ENCODE data around the gene SRL. TPM values are rescaled to one million over a fixed set of nuclear protein-coding genes. Genes with fewer than 3 reads are reported as not detected.
"Not testable (repeated sequence)": the region's sequence is repeated elsewhere in the genome, so short reads cannot be mapped to it uniquely, and the experiment has no call there.

The SRL gene
- polyA plus RNA-seq, 10 donors = 325 to 712 (median 510) TPM

DNA sequence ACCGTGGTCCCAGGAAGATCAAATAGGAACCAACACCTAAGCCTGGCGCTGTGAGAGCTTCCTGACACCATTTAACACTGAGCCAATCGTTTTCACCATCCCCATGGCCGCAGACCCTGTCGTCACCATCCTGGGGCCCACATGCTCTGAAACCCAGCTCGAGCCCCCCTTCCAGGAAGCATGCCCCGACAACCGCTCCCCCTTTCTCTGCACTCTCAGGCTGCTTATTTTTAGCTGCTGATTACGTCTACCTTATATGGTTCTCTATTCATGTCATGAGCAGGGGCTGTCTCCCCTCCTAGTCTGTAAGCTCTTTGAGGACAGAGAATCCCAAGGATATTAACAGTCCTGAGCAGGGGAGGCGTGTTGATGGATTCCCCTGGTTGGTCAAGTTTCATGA lies 10.5 kb downstream of the SRL start:
- DNase-seq = no peak

DNA sequence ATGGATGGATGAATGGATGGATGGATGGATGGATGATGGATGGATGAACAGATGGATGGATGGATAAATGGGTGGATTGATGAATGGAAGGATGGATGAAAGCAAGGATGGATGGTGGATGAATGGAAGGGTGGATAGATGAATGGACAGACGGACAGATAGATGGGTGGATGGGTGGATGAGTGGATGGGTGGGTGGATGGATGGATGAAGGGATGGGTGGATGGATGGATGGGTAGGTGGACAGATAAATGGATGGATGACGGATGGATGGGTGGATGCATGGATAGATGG lies 14.9 kb downstream of the SRL start:
- DNase-seq = no peak

DNA sequence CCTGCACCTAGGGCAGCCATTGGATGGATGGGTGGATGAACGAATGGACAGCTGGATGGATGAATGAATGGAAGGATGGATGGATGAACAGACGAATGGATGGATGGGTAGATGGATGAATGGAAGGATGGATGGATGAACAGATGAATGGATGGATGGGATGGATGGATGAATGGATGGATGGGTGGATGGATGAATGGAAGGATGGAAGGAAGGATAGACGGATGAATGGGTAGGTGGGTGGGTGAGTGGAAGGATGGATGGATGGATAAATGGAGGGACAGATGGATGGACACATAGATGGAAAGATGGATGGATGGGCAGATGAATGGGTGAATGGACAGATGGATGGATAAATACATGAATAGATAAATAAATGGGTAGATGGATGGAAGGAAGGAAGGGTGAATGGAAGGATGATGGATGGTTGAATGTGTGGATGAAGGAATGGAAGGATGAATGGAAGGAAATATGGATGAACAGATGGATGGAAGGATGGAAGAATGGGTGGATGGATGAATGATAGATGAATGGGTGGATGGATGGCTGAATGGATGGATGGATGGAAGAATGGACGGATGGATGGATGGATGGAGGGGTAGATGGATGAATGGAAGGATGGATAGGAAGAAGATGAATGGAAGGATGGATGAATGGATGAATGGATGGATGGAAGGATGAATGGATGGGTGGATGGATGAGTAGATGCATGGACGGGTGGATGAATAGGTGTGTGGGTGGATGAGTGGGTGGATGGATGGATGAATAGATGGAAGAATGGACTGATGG lies 15.4 kb downstream of the SRL start:
- no peak for DNase-seq

DNA sequence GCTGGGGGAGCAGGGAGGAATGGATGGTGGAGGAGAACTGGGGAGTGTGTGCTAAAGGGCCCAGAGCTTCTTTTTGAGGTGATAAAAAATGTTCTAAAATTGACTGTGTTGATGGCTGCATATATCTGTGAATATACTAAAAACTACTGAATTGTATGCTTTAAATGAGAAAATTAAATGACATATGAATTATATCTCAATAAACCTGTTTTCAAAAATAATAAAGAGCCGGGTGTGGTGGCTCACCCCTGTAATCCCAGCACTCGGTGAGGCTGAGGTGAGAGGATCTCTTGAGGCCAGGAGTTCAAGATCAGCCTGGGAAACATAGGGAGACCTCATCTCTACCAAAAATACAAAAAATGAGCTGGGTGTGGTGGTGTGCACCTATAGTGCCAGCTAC lies 16.8 kb downstream of the SRL start:
- DNase-seq = no peak

DNA sequence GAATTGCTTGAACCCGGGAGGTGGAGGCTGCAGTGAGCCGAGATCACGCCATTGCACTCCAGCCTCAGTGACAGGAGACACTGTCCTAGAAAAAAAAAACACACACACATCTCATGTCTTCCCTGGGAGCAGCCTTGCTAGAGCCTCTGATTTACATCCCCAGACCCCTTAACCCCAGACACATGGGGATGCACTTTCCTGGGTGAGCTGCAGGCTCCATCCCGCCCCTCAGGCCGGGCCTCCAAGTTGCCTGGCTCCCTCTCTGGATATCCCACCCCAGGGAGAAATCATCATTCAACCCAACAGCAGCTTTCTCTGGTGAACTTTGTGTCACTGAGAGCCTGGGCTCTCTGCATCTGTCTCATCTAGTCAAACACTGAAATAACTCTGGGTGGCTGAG lies 21.5 kb downstream of the SRL start:
- no peak for DNase-seq

- no peak for DNase-seq
Observed at GRCh38 chr16:4218202-4218601, 23.7 kb downstream of the SRL start.

DNA sequence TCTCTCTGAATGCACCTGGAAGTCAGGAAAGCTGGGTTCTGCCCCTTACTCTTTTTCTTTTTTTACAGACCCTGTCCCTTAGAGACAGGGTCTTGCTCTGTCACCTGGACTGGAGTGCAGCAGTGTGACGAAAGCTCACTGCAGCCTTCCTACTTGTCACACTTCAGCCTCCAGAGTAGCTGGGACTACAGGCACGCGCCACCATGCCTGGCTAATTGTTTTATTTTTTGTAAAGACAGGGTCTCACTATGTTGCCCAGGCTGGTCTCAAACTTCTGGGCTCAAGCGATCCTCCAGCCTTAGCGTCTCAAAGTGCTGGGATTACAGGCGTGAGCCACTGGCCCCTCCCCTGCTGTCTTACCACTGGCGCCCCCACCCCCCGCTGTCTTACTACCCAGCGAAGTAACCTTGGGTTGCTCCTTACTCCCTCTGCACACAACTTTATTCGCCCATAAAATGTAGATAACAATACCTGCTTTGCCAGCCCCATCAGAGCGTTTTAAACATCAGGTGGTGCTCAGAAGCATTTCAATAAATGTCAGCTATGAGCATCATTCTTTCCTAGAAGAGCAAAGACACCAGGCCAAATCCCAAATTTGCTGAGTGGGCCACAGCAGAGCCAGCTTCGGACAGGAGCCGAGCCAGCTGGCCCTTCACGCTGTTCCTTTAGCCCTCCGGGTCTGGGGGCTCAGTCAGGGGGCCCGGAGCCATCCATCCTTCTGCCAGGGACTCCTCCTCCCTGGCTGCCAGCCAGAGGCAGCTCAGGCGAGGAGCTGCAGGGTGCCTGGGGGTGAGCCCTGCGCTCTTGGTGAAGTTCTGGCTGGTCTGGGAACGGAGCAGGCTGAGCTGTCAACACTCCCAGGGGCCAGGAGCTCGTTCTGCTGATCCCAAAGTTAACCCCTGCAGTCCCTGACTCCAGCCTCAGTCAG lies 24.4 kb downstream of the SRL start:
- DNase-seq = peak; percentile 52 to 94 (median 87)

GRCh38 chr16:4216596-4216995 lies 25.3 kb downstream of the SRL start:
- DNase-seq = peak in 2 of 3 donors; percentile 53 to 83

GRCh38 chr16:4215106-4215505 lies 26.8 kb downstream of the SRL start:
- no peak for DNase-seq

DNA sequence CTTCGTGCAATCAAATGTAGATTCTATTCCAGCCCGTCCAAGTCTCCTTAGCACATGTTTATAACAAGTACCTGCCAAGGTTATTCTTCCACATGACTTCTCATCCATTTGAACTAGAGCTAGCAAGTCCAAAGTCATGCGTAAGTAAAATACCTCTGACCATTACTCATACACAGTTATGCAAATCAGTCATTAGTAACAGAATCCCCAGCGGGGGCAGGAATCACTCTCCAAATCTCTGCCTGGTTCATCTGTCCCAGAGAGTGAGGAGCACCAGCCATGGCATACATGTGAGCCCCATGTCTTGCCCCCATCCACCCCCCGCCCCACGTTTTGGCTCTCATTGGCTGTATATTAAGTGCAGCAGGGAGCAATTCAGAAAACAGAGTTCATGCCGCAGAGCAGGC lies 27.7 kb downstream of the SRL start:
- peak in 1 of 3 donors; percentile 85 for DNase-seq

DNA sequence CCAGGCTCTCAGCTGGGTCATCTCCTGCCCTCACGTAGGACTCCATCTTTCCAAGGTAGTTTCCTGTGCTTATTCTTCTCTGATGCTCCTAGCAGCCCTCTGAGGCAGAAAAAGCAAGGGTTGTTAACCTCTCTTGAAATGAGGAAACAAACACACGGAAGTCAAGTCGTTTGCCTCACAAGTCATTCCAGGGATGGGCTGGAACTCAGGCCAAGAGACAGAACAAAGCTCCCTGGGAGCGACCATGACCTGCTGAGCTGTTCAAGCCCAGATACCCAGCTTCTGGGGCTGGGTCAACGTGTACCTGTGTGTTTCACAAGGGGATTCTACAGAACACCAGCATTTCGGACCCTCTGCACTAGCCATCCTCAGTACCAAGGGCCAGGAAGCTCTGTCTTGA lies 28.1 kb downstream of the SRL start:
- no peak for DNase-seq

- DNase-seq = no peak
Observed at GRCh38 chr16:4212934-4213296, 29.0 kb downstream of the SRL start.

GRCh38 chr16:4212211-4212933 lies 29.5 kb downstream of the SRL start:
- peak in 2 of 3 donors; percentile 55 to 63 for DNase-seq

GRCh38 chr16:4211445-4212210 lies 30.3 kb downstream of the SRL start:
- DNase-seq = not testable (repeated sequence)

- no peak for DNase-seq
Observed at GRCh38 chr16:4209666-4210065, 32.2 kb downstream of the SRL start.

DNA sequence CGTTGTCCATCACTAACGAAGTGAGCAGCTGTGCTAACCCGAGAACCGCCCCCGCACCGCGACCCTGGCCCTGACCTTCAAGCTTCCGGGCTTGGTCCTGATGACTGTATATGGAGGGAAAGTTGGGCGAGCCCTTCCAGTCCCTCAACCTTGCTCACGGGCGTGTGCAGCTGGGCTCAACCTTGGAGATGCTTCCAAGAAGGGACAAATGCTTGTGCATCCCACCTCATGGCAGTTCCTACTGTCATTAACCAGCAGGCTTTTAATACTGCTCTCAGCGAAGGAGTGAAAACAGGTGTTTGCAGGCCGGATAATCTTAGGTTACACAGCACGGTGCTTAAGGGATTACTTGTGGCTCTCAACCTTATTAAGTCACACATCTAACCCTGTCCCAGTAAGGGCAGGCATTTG lies 33.5 kb downstream of the SRL start:
- DNase-seq = peak in 2 of 3 donors; percentile 42 to 55

GRCh38 chr16:4207683-4208340 lies 34.1 kb downstream of the SRL start:
- DNase-seq = no peak

DNA sequence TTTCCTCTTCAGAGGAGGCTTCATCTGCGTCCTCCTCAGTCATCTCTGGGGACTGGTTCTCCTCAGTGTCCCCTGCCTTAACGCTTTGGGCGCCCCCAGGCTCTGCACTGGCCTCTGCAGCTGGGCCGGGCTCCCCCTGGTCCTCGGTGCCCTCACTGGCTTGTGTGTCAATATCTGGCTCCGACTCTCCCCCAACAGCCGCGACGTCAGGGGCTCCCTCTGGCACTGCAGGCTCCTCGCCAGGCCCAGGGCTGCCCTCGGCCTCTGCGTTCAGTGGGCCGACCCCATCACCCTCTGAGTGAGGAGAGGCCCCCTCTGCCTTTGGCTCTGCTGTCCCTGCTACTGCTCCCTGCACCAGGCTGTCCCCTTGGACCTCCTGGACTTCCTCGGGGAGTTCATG lies 34.7 kb downstream of the SRL start:
- DNase-seq = no peak

DNA sequence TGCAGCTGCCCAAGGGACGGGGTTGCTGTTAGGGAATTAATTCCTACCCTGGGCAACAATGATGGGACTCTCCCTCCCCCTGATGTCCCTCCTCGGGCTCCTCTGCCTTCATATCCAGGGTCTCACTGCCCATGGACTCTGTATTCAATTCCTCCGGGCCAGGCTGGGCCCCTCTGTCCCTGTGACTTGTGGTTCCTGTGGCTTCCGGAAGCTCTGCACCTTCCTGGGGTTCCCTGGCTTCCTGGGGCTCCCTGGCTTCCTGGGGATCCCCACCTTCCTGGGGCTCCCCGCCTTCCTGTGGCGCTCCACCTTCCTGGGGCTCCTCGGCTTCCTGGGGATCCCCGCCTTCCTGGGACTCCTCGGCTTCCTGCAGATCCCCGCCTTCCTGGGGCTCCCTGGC lies 35.2 kb downstream of the SRL start:
- no peak for DNase-seq

- no peak for DNase-seq
Observed at GRCh38 chr16:4205971-4206370, 35.9 kb downstream of the SRL start.

DNA sequence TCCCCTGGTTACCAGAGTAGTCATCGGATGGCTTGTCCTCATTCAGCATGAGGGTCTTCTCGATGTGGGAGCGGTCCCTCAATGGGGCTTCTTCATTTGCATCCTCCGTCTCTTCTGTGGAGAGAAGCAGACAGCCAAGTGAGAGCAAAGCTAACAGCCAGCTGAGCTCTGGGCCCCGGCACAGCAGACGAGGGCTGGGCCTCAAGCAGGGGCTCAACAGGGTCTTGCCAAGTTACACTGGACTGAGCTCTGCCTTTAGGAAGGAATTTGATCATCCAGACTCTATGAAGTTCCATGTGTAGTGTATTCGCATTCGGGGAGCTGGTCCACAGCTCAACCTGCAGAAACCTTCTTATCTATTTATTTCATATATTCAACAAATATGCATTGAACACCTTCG lies 37.4 kb downstream of the SRL start:
- DNase-seq = peak in 2 of 3 donors; percentile 70 to 88
